IMR-90 (cell line): ENCODE measurements around the gene RAP2C. TPM values are rescaled to one million over a fixed set of nuclear protein-coding genes. Genes with fewer than 3 reads are reported as not detected.

Source experiments
- ATAC-seq: fragments of 200-7000 bp; cut with Tn5 transposase; 2 replicates; pipeline ENCODE4 v1.9.1; 2020; ENCODE audit warnings: low read depth, mild to moderate bottlenecking, moderate library complexity
- BruUV-seq: library from RNA; stranded (reverse); fragments of 400-500 nt; replicated peaks from 2 replicates; lab custom pipeline; 2021; lab: Mats Ljungman, UMichigan
- CTCF ChIA-PET: fragments of 300-600 bp; formaldehyde crosslinking; extraction: SDS; loops from one replicate; lab custom pipeline; 2021; ENCODE audit warnings: antibody characterized with exemption; lab: Yijun Ruan, JAX
- POLR2A ChIA-PET: fragments of 300-600 bp; sonication (Branson Sonifier 250); formaldehyde crosslinking; loops from one replicate; lab custom pipeline; 2022; ENCODE audit warnings: antibody characterized with exemption; ENCODE audit not compliant: unreplicated experiment; lab: Charles Lee
- DNase-seq: peaks from one replicate; pipeline ENCODE4 v3.0.0; 2013
- H2AFZ ChIP-seq: replicated peaks from 2 replicates; pipeline ENCODE3; 2013; ENCODE audit warnings: low read length, mild to moderate bottlenecking; ENCODE audit not compliant: poor library complexity
- H2AK5ac ChIP-seq: 2 replicates; pipeline ENCODE4 v1.6.1; 2013; ENCODE audit warnings: low read depth, low read length, inconsistent platforms
- H2AK9ac ChIP-seq: replicated peaks from 2 replicates; pipeline ENCODE3; 2013; ENCODE audit warnings: mild to moderate bottlenecking, low read depth, low read length, moderate library complexity; ENCODE audit not compliant: poor library complexity
- H2BK120ac ChIP-seq: 2 replicates; pipeline ENCODE4 v1.6.1; 2013; ENCODE audit warnings: low read depth, low read length, inconsistent platforms
- H2BK15ac ChIP-seq: 3 replicates; pipeline ENCODE4 v1.6.1; 2013; ENCODE audit warnings: low read depth, low read length, inconsistent platforms
- H2BK20ac ChIP-seq: 2 replicates; pipeline ENCODE4 v1.6.1; 2013; ENCODE audit warnings: low read depth, mild to moderate bottlenecking, inconsistent platforms, low read length, moderate library complexity
- H2BK5ac ChIP-seq: 2 replicates; pipeline ENCODE4 v1.6.1; 2013; ENCODE audit warnings: mild to moderate bottlenecking, low read depth, low read length, inconsistent platforms; ENCODE audit not compliant: poor library complexity, severe bottlenecking
- H3K14ac ChIP-seq: replicated peaks from 2 replicates; pipeline ENCODE4 v1.6.1; 2013; ENCODE audit warnings: low read depth, low read length, inconsistent platforms
- H3K18ac ChIP-seq: 2 replicates; pipeline ENCODE4 v1.6.1; 2013; ENCODE audit warnings: low read depth, low read length, control low read depth
- H3K23ac ChIP-seq: 2 replicates; pipeline ENCODE4 v1.6.1; 2013; ENCODE audit warnings: low read depth, low read length, inconsistent platforms
- H3K27ac ChIP-seq: 2 replicates; pipeline ENCODE4 v1.5.1; 2013; ENCODE audit warnings: mild to moderate bottlenecking, control low read depth, low read length; ENCODE audit not compliant: insufficient read depth
- H3K27me3 ChIP-seq: 2 replicates; pipeline ENCODE4 v1.6.1; 2013; ENCODE audit warnings: low read length; ENCODE audit not compliant: control insufficient read depth, insufficient read depth
- H3K36me3 ChIP-seq: 2 replicates; pipeline ENCODE4 v1.6.1; 2013; ENCODE audit warnings: low read length, mixed read lengths; ENCODE audit not compliant: control insufficient read depth, insufficient read depth
- H3K4ac ChIP-seq: 2 replicates; pipeline ENCODE4 v1.6.1; 2013; ENCODE audit warnings: low read depth, low read length, inconsistent platforms
- H3K4me1 ChIP-seq: 2 replicates; pipeline ENCODE4 v1.6.1; 2013; ENCODE audit warnings: low read length, mixed read lengths; ENCODE audit not compliant: control insufficient read depth, insufficient read depth
- H3K4me2 ChIP-seq: 2 replicates; pipeline ENCODE4 v1.6.1; 2013; ENCODE audit warnings: low read depth, mild to moderate bottlenecking, control low read depth, low read length, moderate library complexity
- H3K4me3 ChIP-seq: 2 replicates; pipeline ENCODE4 v1.5.1; 2013; ENCODE audit warnings: low read depth, mild to moderate bottlenecking, control low read depth, low read length, moderate library complexity; ENCODE audit not compliant: insufficient read depth
- H3K56ac ChIP-seq: 2 replicates; pipeline ENCODE4 v1.6.1; 2013; ENCODE audit warnings: low read length, inconsistent platforms; ENCODE audit not compliant: insufficient read depth; ENCODE audit errors: extremely low read depth
- H3K79me1 ChIP-seq, 2 experiments: 2 replicates each; pipeline ENCODE4 v1.6.1; 2013; ENCODE audit warnings: low read length in 2 of 2, inconsistent platforms in 1 of 2, low read depth in 1 of 2
- H3K9ac ChIP-seq: 2 replicates; pipeline ENCODE4 v1.6.1; 2013; ENCODE audit warnings: low read depth, low read length, control low read depth
- H3K9me1 ChIP-seq: 2 replicates; pipeline ENCODE4 v1.6.1; 2013; ENCODE audit warnings: low read length, inconsistent platforms; ENCODE audit not compliant: insufficient read depth
- H3K9me3 ChIP-seq: 2 replicates; pipeline ENCODE4 v1.6.1; 2013; ENCODE audit warnings: low read length; ENCODE audit not compliant: control insufficient read depth, insufficient read depth
- H4K20me1 ChIP-seq: 2 replicates; pipeline ENCODE4 v1.6.1; 2013; ENCODE audit warnings: low read length, inconsistent platforms; ENCODE audit not compliant: insufficient read depth
- H4K5ac ChIP-seq: 2 replicates; pipeline ENCODE4 v1.6.1; 2013; ENCODE audit warnings: mild to moderate bottlenecking, low read depth, low read length, control low read depth
- H4K8ac ChIP-seq, 2 experiments: 2 replicates each; pipeline ENCODE4 v1.6.1; 2013; ENCODE audit warnings: low read depth in 2 of 2, low read length in 2 of 2, control low read depth in 1 of 2, inconsistent platforms in 1 of 2
- H4K91ac ChIP-seq: 2 replicates; pipeline ENCODE4 v1.6.1; 2013; ENCODE audit warnings: low read depth, low read length, inconsistent platforms; ENCODE audit not compliant: insufficient read depth
- CTCF ChIP-seq: conservative IDR thresholded peaks from 2 replicates; pipeline ENCODE4 v1.5.1; 2012; ENCODE audit warnings: mild to moderate bottlenecking, low read depth, low read length, improper control_type of control experiment
- MAZ ChIP-seq: IDR thresholded peaks from 2 replicates; pipeline ENCODE4 v1.6.1; 2012; ENCODE audit warnings: low read depth, mild to moderate bottlenecking, low read length, improper control_type of control experiment, moderate library complexity, borderline replicate concordance
- WGBS, 2 experiments: methylation state at CpG; one replicate each; pipeline versions ENCODE4 v1.1.5 to v1.1.7; 2013; ENCODE audit warnings: missing lambda C conversion rate in 2 of 2; ENCODE audit not compliant: insufficient read length in 1 of 2; ENCODE audit errors: extremely low coverage in 2 of 2; 5-methylcytosine and 5-hydroxymethylcytosine counted together
- dilution Hi-C: fragments of 300-500 bp; cut with HindIII; formaldehyde crosslinking; loops from one replicate; pipeline ENCODE4 v1.14.3; 2018; ENCODE audit warnings: low sequenced_read_pairs; ENCODE audit not compliant: unreplicated experiment
- in situ Hi-C: fragments of 300-500 bp; cut with MboI; formaldehyde crosslinking; loops from 3 replicates; pipeline ENCODE4 v1.14.3; 2019; ENCODE audit warnings: low sequenced_read_pairs, inconsistent platforms, mixed read lengths
- intact Hi-C: fragments of 100-400 bp; cut with micrococcal nuclease; formaldehyde crosslinking; loops from 2 replicates; pipeline ENCODE4 v1.10.0; 2022
- polyA plus RNA-seq, 3 experiments: library from polyadenylated mRNA; depleted of rRNA; stranded (reverse); fragments of >200 nt; gene quantifications; 2 replicates each; pipeline ENCODE4 v1.2.3, GENCODE V29; 2012; ENCODE audit warnings: low replicate concordance in 1 of 3
- total RNA-seq: library from RNA; depleted of rRNA; stranded (reverse); fragments of >200 nt; gene quantifications from 2 replicates; pipeline ENCODE4 v1.2.3, GENCODE V29; 2012

RAP2C gene
- total and polyA plus RNA-seq, 2 of the 4 experiments (the other 2 are of a cell fraction): 7.6 to 24.9 TPM

GRCh38 chrX:132171478-132171877, 47.8 kb downstream of the RAP2C start:
- H3K4me1 ChIP-seq: no peaks in the 10 kb centered on the region
- intact Hi-C loops: no loop called here

More at GRCh38 chrX:132171478-132171877, 47.8 kb downstream of the RAP2C start:
- no peak overlapping the region for H2BK15ac ChIP-seq
- BruUV-seq: no TSS peak
- no peak overlapping the region for H2AK5ac ChIP-seq
- H3K18ac ChIP-seq: no peak overlapping the region
- no peaks in the 10 kb centered on the region for H3K36me3 ChIP-seq
- H2BK5ac ChIP-seq: no peak overlapping the region
- no peak overlapping the region for H2BK120ac ChIP-seq
- H3K56ac ChIP-seq: no peak overlapping the region
- ChIA-PET CTCF (no interaction called here), POLR2A (no interaction called here)
- ATAC-seq (no peak), DNase-seq (peak; percentile 0)
- dilution Hi-C loops: no loop called here
- H2AFZ ChIP-seq: no peak overlapping the region
- no peak overlapping the region for H2BK20ac ChIP-seq
- no peaks in the 10 kb centered on the region for H3K79me1 ChIP-seq
- no peak overlapping the region for H3K4me3 ChIP-seq
- peaks cover 7% of the 10 kb centered on the region for H3K27me3 ChIP-seq
- no peak overlapping the region for H3K9ac ChIP-seq
- H3K27ac ChIP-seq: no peak overlapping the region
- no peaks in the 10 kb centered on the region for H3K9me3 ChIP-seq
- TF ChIP-seq CTCF: 0 out of 2 replicates have a peak, but pooled peaks have one; percentile 11
- no peak for TF ChIP-seq MAZ
- H3K4ac ChIP-seq: no peak overlapping the region
- H4K5ac ChIP-seq: no peak overlapping the region
- H3K4me2 ChIP-seq: no peak overlapping the region
- H2AK9ac ChIP-seq: no peak overlapping the region
- in situ Hi-C loops: no loop called here
- H3K9me1 ChIP-seq: no peaks in the 10 kb centered on the region
- H3K23ac ChIP-seq: no peak overlapping the region
- no peak overlapping the region for H4K8ac ChIP-seq
- no peak overlapping the region for H3K14ac ChIP-seq
- no peak overlapping the region for H4K91ac ChIP-seq
- 0% methylated on average over 2 of the region's 3 CpGs; no CpG with 5 or more reads in 1 of the 2 experiments for WGBS, 2 experiments
- H4K20me1 ChIP-seq: no peaks in the 10 kb centered on the region
